ENCODE results near the gene LMF1.

DNA sequence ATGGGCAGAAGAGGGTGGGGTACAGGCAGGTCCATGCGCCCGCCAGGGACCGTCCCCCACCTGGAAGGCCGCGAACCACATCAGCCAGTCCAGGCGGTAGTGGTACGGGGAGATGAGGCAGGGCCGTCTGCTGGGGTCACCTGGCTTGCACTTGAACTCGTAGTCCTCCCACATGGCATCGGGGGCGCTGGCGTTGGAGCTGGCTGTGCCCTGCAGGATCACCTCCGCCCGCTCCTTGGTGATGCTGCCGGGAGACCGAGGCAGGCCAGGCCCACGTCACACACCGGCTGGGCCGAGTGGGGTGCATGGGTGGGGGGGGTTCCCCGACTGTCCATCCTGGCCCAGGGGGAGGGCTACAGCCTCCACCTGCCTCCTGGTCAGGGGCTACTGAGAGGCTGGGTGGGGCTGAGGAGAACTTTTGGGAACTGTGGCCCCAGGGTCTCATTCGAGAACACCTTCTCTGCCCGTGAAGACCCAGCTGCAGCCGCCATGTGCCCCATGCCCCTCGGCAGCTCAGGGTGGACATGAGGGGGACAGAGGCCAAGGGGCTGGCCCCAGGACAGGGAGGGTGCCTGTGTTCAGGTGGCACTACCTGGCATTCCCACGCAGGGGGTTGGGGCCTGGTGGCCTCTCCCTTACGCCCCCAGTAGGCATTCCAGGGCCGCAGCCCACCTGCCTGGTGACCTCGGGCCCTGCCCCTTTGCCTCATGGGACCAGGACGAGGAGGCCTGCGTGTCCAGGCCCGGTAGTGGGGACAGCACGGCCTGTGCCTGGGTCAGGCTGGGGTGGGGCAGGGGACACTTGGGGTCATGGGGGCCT, 100.8 kb downstream of the LMF1 start:
- TF ChIP-seq SIN3A (IDR thresholded peaks at IDR 0.05; ENCODE audit: borderline replicate concordance, insufficient read depth, low read length), result no peak
- TF ChIP-seq, protein P1, sequence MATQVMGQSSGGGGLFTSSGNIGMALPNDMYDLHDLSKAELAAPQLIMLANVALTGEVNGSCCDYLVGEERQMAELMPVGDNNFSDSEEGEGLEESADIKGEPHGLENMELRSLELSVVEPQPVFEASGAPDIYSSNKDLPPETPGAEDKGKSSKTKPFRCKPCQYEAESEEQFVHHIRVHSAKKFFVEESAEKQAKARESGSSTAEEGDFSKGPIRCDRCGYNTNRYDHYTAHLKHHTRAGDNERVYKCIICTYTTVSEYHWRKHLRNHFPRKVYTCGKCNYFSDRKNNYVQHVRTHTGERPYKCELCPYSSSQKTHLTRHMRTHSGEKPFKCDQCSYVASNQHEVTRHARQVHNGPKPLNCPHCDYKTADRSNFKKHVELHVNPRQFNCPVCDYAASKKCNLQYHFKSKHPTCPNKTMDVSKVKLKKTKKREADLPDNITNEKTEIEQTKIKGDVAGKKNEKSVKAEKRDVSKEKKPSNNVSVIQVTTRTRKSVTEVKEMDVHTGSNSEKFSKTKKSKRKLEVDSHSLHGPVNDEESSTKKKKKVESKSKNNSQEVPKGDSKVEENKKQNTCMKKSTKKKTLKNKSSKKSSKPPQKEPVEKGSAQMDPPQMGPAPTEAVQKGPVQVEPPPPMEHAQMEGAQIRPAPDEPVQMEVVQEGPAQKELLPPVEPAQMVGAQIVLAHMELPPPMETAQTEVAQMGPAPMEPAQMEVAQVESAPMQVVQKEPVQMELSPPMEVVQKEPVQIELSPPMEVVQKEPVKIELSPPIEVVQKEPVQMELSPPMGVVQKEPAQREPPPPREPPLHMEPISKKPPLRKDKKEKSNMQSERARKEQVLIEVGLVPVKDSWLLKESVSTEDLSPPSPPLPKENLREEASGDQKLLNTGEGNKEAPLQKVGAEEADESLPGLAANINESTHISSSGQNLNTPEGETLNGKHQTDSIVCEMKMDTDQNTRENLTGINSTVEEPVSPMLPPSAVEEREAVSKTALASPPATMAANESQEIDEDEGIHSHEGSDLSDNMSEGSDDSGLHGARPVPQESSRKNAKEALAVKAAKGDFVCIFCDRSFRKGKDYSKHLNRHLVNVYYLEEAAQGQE (IDR thresholded peaks at IDR 0.05; ENCODE audit: insufficient read depth in 1 of 2, low read depth in 2 of 2, low read length in 2 of 2), result no peak
- no peak for TF ChIP-seq TAF1 (IDR thresholded peaks at IDR 0.05; ENCODE audit: borderline replicate concordance, insufficient read depth, low read length)
- TF ChIP-seq POLR2AphosphoS5 (IDR thresholded peaks at IDR 0.05; ENCODE audit: low read depth, low read length), result no peak

Measured in PFSK-1 (cell line).